Measurements from ENCODE around the gene TFIP11.
A peak's percentile ranks its signal among the peaks of the same experiment; 100 is the strongest.

The TFIP11 gene

DNA sequence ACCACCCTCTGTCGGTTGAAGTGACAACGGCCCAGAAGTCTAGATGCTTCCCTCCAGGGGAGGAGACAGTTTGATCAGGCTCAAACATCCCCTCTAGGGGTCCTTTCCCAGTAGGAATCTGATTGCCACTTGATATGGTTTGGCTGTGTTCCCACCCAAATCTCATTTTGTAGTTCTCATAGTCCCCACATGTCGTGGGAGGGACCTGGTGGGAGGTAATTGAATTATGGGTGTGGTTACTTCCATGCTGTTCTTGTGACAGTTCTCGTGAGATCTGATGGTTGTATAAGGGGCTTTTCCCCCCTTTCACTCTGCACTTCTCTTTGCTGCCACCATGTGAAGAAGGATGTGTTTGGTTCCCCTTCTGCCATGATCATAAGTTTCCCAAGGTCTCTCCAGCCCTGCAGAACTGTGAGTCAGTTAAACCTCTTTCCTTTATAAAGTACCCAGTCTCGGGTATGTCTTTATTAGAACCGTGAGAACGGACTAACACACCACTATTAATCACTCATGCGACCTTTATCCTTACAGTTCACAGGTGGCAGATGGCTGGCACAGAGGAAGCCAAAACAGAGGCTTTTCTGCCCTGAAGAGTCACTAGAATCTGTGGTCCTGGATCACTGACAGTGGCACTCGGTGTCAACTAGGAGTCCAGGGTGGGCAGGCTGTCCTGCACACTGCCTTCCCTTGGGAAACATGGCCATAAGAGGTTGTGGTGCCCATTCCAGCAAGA, 61.7 kb downstream of the TFIP11 start:
- peak in 3 of 56 donors; percentile 23 to 41 (median 31) for DNase-seq

DNA sequence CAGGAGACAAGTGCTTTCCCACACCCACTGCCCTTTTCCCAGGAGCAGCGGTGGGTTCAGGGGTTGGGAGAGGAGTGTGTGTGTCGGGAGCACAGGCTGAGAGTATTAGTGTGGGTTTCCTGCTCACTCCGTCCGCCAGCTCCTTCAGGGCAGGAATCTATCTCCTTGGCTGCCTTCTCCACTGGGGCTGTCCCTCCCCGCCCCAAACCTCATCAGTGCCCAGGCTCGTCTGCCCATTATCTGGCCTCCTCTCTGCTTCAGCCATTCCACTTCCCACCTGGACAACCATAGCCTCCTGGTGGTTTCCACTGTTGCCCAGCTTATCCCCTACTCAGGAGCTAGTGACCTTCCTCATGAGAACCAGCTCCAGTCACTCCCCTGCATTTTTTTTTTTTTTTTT, 63.3 kb downstream of the TFIP11 start:
- DNase-seq = no peak

DNA sequence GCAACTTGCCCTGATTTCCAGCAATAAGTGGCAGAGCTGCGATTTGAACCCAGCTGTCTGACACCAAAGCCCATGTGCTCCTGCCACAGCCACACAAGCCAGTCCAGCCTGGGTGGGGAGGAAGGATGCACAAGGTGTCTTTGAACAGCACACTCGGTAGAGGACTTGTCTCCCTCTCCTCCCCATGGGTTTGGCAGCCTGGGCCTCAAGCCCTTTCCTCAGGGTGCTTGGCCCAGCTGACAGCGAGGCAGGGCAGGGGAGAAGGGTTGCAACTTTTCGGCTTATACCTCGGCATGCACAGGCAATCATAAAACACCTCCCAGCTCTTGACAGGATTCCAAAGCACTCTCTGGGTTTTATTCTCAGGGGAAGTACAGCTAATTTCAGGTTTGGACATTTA, 63.9 kb downstream of the TFIP11 start:
- no peak for DNase-seq

DNA sequence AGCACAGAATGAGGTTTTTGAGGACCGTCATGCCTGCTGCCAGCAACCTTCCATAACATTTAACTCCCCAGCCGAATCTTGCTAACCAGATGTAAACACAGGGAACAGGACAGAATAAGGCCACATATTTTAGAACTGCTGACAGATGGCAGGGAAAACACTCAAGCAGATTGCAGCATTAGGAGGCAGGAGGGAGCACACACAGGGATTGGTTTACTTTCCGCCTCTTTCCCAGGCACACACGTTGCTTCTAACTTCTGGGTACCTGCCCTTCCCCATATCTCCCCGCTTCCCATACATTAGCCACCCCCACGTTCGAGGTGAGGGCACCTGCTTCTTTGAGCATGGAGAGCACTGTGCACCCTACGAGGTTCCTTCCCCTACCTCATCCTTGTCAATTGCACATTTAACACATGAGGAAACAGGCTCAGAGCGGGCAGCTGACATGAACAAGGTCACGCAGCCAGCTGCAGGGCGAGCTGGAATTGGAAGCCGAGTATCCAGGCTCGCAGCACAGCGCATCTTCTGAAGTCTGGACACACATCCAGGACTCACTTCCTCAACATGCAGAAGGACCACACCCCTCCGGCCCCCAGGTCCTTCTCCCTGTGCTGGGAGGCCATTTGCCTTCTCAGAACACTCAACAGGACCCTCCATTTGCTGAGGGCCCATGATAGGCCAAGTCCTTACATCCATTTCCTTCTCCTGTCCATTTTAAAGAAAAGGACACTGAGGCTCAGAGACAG, 64.5 kb downstream of the TFIP11 start:
- no peak for DNase-seq

DNA sequence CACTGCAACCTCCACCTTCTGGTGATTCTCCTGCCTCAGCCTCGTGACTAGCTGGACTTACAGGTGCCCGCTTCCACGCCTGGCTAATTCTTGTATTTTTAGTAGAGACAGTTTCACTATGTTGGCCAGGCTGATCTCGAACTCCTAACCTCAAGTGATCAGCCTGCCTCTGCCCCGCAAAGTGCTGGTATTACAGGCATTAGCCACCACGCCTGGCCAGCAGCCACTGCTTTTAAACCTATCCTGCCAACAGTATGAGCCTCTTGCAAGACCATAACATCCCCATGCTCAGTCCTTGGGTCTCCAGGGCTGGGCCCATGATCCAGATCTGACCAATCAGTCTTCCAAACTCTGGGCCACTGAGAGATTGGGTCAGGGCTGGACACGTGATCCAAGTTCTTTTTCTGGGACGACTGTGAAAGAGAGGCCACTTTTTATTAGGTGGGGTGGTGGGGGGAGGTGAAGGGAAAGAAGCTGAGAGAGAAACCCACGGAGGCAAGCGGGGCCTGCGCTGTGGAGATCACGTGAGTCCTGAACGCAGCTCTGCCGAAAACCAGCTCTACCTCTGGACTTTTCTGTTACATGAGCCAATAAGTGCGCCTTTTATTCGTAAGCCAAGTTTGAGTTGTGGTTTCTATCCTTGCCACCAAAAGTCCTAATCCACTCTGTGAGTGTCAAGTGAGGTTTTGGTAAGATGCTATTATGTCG, 65.3 kb downstream of the TFIP11 start:
- no peak for DNase-seq

DNA sequence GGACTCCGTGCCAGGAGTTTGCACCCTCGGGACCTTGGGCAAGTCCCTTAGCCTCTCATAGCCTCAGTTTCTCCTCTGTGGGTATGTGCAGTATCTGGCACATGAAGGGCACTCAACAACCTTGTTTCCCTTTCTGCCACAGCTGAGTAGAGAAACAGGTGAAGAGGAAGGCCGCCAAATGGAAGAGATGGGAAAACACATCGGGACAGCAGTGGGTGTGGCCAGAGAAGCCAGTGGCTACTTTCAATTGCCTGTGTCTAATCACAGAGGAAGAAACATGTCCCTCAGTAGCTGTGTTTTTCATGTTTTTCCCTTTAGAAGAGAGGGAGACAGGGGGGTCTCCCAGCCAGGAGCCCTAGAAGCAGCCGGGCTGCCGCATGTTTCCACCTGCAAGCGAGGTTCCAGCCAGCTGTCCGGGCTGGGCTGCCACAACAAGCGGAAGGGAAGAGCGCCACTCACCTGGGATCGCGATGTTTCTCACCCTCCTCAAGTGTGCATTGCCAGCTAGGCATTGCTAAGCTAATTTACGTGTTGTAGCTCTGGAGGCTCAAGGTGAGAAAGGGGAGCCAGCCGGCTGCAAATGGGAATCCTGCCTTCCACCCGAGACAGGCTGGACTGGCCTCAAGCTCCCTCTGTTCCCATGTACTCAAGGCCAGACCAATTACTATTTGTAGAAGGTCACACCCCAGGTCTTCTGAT, 66.5 kb downstream of the TFIP11 start:
- DNase-seq = no peak

DNA sequence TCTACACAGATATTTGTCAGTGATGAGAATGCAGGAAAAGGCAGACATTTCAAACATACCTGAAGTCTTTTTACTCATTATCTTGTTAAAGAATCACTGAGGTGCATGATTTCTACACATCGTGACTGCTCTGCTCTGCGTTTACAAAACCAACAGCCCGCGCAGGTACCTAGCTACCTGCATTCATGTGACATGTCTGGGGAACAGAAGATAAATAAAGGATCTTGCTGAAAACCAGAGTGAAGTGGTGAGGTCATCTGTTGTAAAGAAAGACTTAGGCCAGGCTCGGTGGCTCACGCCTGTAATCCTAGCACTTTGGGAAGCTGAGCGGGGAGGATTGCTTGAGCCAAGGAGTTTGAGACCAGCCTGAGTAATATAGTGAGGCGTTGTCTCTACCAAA, 67.5 kb downstream of the TFIP11 start:
- DNase-seq = no peak

DNA sequence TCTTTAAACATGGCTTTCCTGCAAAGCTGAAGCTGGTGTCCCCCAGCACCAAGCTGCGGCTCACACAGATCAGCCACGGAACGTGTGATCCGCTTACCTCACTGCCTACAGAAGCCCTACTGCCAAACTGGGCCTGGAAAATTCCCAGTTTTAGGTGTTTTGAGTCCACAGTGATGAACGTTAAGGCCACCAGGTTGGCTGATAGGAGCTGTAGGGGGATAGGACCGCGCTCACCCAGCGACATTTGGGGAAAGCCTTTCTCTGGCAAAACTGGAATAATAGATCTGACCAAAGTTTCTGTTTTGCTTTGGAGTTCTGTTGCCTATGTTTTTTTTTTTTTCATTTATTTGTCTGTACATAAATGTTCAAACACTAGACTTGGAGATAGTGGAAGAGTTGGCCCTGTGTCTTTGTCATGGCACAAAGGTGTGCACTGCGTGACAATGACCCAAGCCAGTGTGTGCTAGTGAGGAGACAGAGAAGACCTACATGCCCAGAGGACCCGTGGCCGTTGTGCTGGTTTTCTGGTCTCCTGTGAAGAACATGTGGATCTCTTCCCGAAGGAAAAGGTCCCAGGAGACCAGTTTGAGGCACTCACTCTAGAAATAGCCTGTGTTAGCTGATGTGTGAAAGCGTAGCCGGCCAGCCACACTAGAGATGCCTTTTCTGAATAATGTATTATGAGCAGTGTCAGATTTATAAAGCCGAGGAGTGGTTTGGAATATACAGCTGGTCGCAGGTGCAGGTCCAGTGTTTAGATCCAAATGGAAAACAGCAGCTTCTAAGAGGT, 68.2 kb downstream of the TFIP11 start:
- DNase-seq = no peak

DNA sequence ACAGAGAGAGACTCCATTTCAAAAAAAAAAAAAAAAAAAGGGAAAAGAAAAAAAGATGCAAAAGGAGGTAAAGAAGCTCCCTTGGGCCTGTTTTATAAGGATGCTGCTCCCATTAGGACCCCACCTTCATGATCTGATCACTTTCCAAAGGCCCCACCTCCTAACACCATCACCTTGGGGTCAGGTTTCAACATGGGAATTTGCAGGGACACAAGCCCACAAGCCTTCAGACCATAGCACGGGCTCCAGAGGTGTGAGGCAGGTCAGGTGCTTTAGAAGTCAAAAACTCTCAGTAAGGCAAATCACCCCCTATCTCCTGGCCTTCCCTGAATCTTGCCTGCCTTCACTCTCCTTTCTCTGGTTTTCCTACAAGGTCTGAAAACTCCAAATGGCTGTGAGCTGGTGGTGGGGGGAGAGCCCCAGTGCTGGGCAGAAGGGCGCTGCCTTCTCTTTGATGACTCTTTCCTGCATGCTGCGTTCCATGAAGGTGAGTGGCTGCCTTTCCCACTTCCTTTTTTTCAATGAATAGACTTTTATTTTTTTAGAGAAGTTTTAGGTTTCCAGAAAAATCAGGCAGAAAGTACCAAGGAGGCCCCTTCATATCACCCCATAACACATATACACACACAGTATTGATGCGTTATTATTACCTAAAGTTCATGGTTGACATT, 70.1 kb downstream of the TFIP11 start:
- no peak for DNase-seq
